Spinal cord (tissue), 10 donors: ENCODE data around the gene IFNA2. TPM values are rescaled to one million over a fixed set of nuclear protein-coding genes. Genes with fewer than 3 reads are reported as not detected.

Experiments
- DNase-seq, 6 donors: peaks; one replicate each; pipeline versions ENCODE4 v3.0.0 to v3.0.0-alpha.2; 2013 to 2015; ENCODE audit warnings: low spot score in 6 of 6, low read depth in 4 of 6
- H3K27ac ChIP-seq: one replicate; pipeline ENCODE4 v1.5.1; 2013; ENCODE audit warnings: low read depth, low read length, control low read depth
- H3K27me3 ChIP-seq: one replicate; pipeline ENCODE4 v1.6.1; 2013; ENCODE audit warnings: low read length; ENCODE audit not compliant: control insufficient read depth, insufficient read depth
- H3K36me3 ChIP-seq: one replicate; pipeline ENCODE4 v1.6.1; 2013; ENCODE audit warnings: low read length; ENCODE audit not compliant: control insufficient read depth, insufficient read depth
- H3K4me1 ChIP-seq: one replicate; pipeline ENCODE4 v1.6.1; 2013; ENCODE audit warnings: low read length; ENCODE audit not compliant: control insufficient read depth, insufficient read depth
- H3K4me3 ChIP-seq: one replicate; pipeline ENCODE4 v1.5.1; 2013; ENCODE audit warnings: low read depth, low read length, control low read depth
- H3K9me3 ChIP-seq: one replicate; pipeline ENCODE4 v1.6.1; 2013; ENCODE audit warnings: low read length; ENCODE audit not compliant: control insufficient read depth, insufficient read depth
- WGBS: methylation state at CpG from one replicate; pipeline ENCODE4 v1.1.5; 2013; ENCODE audit warnings: missing lambda C conversion rate; ENCODE audit not compliant: insufficient coverage; 5-methylcytosine and 5-hydroxymethylcytosine counted together
- polyA plus RNA-seq, 2 donors: library from polyadenylated mRNA; unstranded; fragments of 120-200 nt; gene quantifications; one replicate each; pipeline ENCODE4 v1.2.1, GENCODE V29; 2013; ENCODE audit not compliant: insufficient read length in 2 of 2
- total RNA-seq, 2 donors: library from RNA; depleted of rRNA in 1 of 2; stranded (reverse); fragments of 120-200 nt in 1 of 2; fragments of >200 nt in 1 of 2; gene quantifications; one replicate each; pipeline versions ENCODE4 v1.2.3 to v1.2.4, GENCODE V29; 2013 to 2014
- donor health status: healthy.

The IFNA2 gene
- total and polyA plus RNA-seq, 4 donors: not detected

GRCh38 chr9:21340735-21341134, 44.5 kb downstream of the IFNA2 start:
- Histone ChIP-seq H3K27me3 (no peaks in the 10 kb centered on the region), H3K4me3 (no peak overlapping the region), H3K27ac (no peak overlapping the region), H3K9me3 (no peaks in the 10 kb centered on the region), H3K4me1 (no peaks in the 10 kb centered on the region), H3K36me3 (no peaks in the 10 kb centered on the region)
- WGBS: no CpG with 5 or more reads among the region's 4 CpGs
- no peak for DNase-seq

- no peak for DNase-seq
- Histone ChIP-seq H3K4me3 (no peak overlapping the region), H3K27ac (no peak overlapping the region), H3K36me3 (no peaks in the 10 kb centered on the region), H3K4me1 (no peaks in the 10 kb centered on the region), H3K27me3 (no peaks in the 10 kb centered on the region), H3K9me3 (no peaks in the 10 kb centered on the region)
Observed at GRCh38 chr9:21336457-21336856, 48.7 kb downstream of the IFNA2 start.

- peak; percentile 83 to 98 (median 90) for DNase-seq
- 1% methylated on average over 49 of the region's 55 CpGs for WGBS
- Histone ChIP-seq H3K4me3 (peak within 1 kb of the TSS; percentile 93), H3K27ac (peak within 1 kb of the TSS; percentile 89), H3K4me1 (no peaks in the 10 kb centered on the region), H3K27me3 (no peaks in the 10 kb centered on the region), H3K36me3 (no peaks in the 10 kb centered on the region), H3K9me3 (no peaks in the 10 kb centered on the region)
Observed at GRCh38 chr9:21334701-21335632, 50.2 kb downstream of the IFNA2 start, which contains the start of gene KLHL9. Gene KLHL9 (minus strand): TSS chr9:21335404. CDS start chr9:21334859, 545 bp downstream.

Other genes with a start within 250 kb of the IFNA2 start
- gene IFNW1, start 243.6 kb downstream of the IFNA2 start, total RNA-seq: not detected
- gene IFNW1, start 243.6 kb downstream of the IFNA2 start, polyA plus RNA-seq: under 1 TPM in 1 of 2 donors, not detected in 1; 0.15 TPM
- not detected for gene IFNA21, start 218.7 kb downstream of the IFNA2 start, total RNA-seq
- not detected for gene IFNA21, start 218.7 kb downstream of the IFNA2 start, polyA plus RNA-seq
- not detected for gene IFNA4, start 197.8 kb downstream of the IFNA2 start, total RNA-seq
- not detected for gene IFNA4, start 197.8 kb downstream of the IFNA2 start, polyA plus RNA-seq
- not detected for gene IFNA7, start 183.2 kb downstream of the IFNA2 start, total RNA-seq
- not detected for gene IFNA7, start 183.2 kb downstream of the IFNA2 start, polyA plus RNA-seq
- gene IFNA10, start 178.3 kb downstream of the IFNA2 start, total RNA-seq: not detected
- gene IFNA10, start 178.3 kb downstream of the IFNA2 start, polyA plus RNA-seq: not detected
- gene IFNA16, start 168.1 kb downstream of the IFNA2 start, total RNA-seq: not detected
- gene IFNA16, start 168.1 kb downstream of the IFNA2 start, polyA plus RNA-seq: not detected
- not detected for gene IFNA17, start 157.2 kb downstream of the IFNA2 start, total RNA-seq
- gene IFNA17, start 157.2 kb downstream of the IFNA2 start, polyA plus RNA-seq: not detected
- not detected for gene IFNA14, start 145.4 kb downstream of the IFNA2 start, total RNA-seq
- not detected for gene IFNA14, start 145.4 kb downstream of the IFNA2 start, polyA plus RNA-seq
- gene IFNA5, start 80.1 kb downstream of the IFNA2 start, total RNA-seq: not detected
- not detected for gene IFNA5, start 80.1 kb downstream of the IFNA2 start, polyA plus RNA-seq
- gene KLHL9, start 50.0 kb downstream of the IFNA2 start, total RNA-seq: 10 to 100 TPM; 42.2 to 70.6 TPM
- gene KLHL9, start 50.0 kb downstream of the IFNA2 start, polyA plus RNA-seq: 10 to 100 TPM; 37.8 to 52.3 TPM
- gene IFNA6, start 34.5 kb downstream of the IFNA2 start, total RNA-seq: not detected
- not detected for gene IFNA6, start 34.5 kb downstream of the IFNA2 start, polyA plus RNA-seq
- not detected for gene IFNA13, start 17.3 kb downstream of the IFNA2 start, total RNA-seq
- gene IFNA13, start 17.3 kb downstream of the IFNA2 start, polyA plus RNA-seq: not detected
- not detected for gene IFNA8, start 23.7 kb upstream of the IFNA2 start, total RNA-seq
- not detected for gene IFNA8, start 23.7 kb upstream of the IFNA2 start, polyA plus RNA-seq
- gene IFNA1, start 55.0 kb upstream of the IFNA2 start, total RNA-seq: not detected
- gene IFNA1, start 55.0 kb upstream of the IFNA2 start, polyA plus RNA-seq: not detected
- gene IFNE, start 96.9 kb upstream of the IFNA2 start, total RNA-seq: not detected
- under 1 TPM; 0.17 to 0.18 TPM for gene IFNE, start 96.9 kb upstream of the IFNA2 start, polyA plus RNA-seq